Fibroblast of the aortic adventitia (primary cell): ENCODE measurements around the gene ADD1. TPM values are rescaled to one million over a fixed set of nuclear protein-coding genes. Genes with fewer than 3 reads are reported as not detected.
A peak's percentile ranks its signal among the peaks of the same experiment; 100 is the strongest.

Source experiments
- DNase-seq: peaks from one replicate; pipeline ENCODE4 v3.0.0-alpha.2; 2010; ENCODE audit warnings: low read depth
- H3K4me3 ChIP-seq: 2 replicates; pipeline ENCODE4 v1.5.1; 2011; ENCODE audit warnings: low read depth, mild to moderate bottlenecking, control low read depth, low read length, moderate library complexity
- CTCF ChIP-seq: IDR thresholded peaks from 2 replicates; pipeline ENCODE4 v1.5.1; 2011; ENCODE audit warnings: mild to moderate bottlenecking, low read length, control low read depth, inconsistent platforms; ENCODE audit not compliant: insufficient read depth
- total RNA-seq: library from RNA; depleted of rRNA; stranded (reverse); fragments of >200 nt; gene quantifications from 2 replicates; pipeline ENCODE4 v1.2.3, GENCODE V29; 2012; ENCODE audit warnings: low replicate concordance

ADD1 gene
- total RNA-seq, 1 donor, result 168 TPM

- no peak overlapping the region for H3K4me3 ChIP-seq
- no peak for TF ChIP-seq CTCF
- peak; percentile 70 for DNase-seq
Measured at GRCh38 chr4:2878346-2878745, 34.7 kb downstream of the ADD1 start.

GRCh38 chr4:2879026-2879425 lies 35.4 kb downstream of the ADD1 start:
- TF ChIP-seq CTCF, result no peak
- no peak for DNase-seq
- no peak overlapping the region for H3K4me3 ChIP-seq

DNA sequence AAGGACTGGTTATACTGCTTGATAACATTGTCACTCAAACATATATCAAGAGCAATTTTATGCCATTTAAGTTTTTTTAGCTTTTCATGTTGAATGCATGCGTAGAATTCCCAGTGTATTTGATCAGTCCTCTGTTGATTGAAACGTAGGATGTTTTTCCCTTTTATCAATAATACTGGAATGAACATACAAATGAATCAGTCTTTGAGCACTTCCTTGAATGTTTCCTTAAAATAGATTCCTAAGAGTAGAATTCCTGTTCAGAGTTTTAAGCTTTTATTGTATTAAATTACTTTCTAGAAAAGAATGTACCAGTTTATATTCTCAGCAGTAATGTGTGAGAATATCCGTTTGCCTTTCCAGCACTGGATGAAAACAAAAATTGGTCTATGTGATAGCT lies 37.8 kb downstream of the ADD1 start:
- no peak overlapping the region for H3K4me3 ChIP-seq
- no peak for DNase-seq
- TF ChIP-seq CTCF, result no peak

- TF ChIP-seq CTCF, result no peak
- no peak for DNase-seq
- H3K4me3 ChIP-seq, result no peak overlapping the region
Measured at GRCh38 chr4:2882341-2882740, 38.7 kb downstream of the ADD1 start.

DNA sequence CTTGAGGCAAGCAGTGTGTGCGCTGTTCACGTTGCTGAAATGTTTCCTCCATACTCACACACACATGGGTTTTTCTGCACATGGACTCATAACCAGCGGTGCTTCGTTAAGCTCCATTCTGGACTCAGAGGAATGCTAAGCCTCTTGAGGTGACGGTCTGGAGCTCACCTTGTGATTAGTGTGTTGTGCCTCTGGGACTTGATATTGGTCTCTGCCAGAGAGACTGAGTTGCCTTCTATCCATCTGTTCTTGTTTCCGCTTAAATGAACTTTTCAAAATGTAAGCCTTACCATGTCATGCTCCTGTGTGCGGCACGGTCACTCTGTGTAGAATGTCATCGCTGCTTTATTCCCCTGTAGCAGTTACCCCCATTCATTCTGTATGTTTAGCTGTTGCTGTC lies 42.5 kb downstream of the ADD1 start:
- TF ChIP-seq CTCF, result no peak
- DNase-seq, result no peak
- no peak overlapping the region for H3K4me3 ChIP-seq

GRCh38 chr4:2886622-2887021 lies 43.0 kb downstream of the ADD1 start:
- no peak for DNase-seq
- H3K4me3 ChIP-seq, result no peak overlapping the region
- TF ChIP-seq CTCF, result no peak

DNA sequence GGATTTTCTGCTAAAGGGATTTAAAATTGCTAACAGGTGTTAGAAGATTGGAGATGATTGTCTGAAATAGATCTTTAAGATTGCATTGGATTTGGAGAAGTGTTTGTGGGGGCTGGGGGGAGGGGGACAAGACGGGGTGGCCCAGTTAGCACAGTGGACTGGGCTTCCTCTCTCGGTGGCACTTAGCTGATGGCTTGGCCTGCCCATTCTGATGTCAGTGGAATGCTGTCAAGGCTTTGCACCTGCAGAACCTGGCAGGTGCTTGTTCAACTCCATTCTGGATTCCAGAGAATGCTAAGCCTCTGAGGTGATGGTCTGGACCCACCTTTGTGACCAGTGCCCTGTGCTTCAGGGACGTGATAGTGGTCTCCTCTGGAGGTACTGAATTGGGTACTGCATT lies 43.7 kb downstream of the ADD1 start:
- DNase-seq, result no peak
- TF ChIP-seq CTCF, result no peak
- H3K4me3 ChIP-seq, result no peak overlapping the region
